ENCODE results near the gene OPCML. TPM values are rescaled to one million over a fixed set of nuclear protein-coding genes. Genes with fewer than 3 reads are reported as not detected.

The OPCML gene
- polyA plus RNA-seq, 1 donor (not counting 4 experiments of a cell fraction or from before 2014, with no cell fraction given), result 0.04 TPM

DNA sequence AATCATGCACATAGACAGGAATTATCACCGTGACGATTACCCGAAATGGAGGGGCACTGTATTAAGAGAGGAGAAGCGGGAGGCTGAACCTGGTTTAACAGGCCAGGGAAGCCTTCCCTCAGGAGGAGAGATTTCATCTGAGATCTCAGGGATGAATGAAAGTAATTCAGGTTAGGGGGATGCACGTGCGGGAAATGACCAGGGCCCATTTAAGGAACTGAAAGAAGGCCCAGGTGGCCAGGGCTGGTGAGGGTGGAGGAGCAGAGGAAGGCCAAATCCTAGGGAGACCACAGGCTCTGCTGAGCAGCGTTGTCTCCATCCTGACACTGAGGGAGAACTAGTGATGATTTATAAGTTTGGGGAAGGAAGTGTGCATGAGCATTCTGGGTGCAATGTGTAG, 16.3 kb upstream of the OPCML start:
- Histone ChIP-seq H3K9me3 (ENCODE audit: control insufficient read depth, low read depth, low read length) (no peaks in the 10 kb centered on the region), H3K4me1 (ENCODE audit: control insufficient read depth, extremely low read depth, insufficient read depth, low read length) (no peaks in the 10 kb centered on the region), H3K4me3 (ENCODE audit: control insufficient read depth in 2 of 3, extremely low read depth in 1 of 3, insufficient read depth in 2 of 3, low read depth in 1 of 3, low read length in 3 of 3) (no peak overlapping the region), H3K27ac (ENCODE audit: control insufficient read depth, insufficient read depth, low read length) (no peak overlapping the region), H3K9me1 (ENCODE audit: control insufficient read depth, extremely low read depth, insufficient read depth, low read length) (no peaks in the 10 kb centered on the region), H3K79me2 (ENCODE audit: control insufficient read depth, insufficient read depth, low read length) (no peaks in the 10 kb centered on the region), H3K4me2 (ENCODE audit: control insufficient read depth, extremely low read depth, insufficient read depth, low read depth, low read length) (no peak overlapping the region), H4K20me1 (ENCODE audit: control insufficient read depth, extremely low read depth, insufficient read depth, low read length) (no peaks in the 10 kb centered on the region), H2AFZ (ENCODE audit: control insufficient read depth, low read length) (no peak overlapping the region), H3K9ac (ENCODE audit: control insufficient read depth, extremely low read depth, insufficient read depth, low read length) (no peak overlapping the region), H3K27me3 (ENCODE audit: control insufficient read depth, extremely low read depth, insufficient read depth, low read length) (no peaks in the 10 kb centered on the region), H3K36me3 (ENCODE audit: control insufficient read depth in 2 of 2, extremely low read depth in 1 of 2, insufficient read depth in 2 of 2, low read length in 2 of 2) (no peaks in the 10 kb centered on the region)
- FAIRE-seq, result no peak
- dilution Hi-C loops (cut with MboI; ENCODE audit: extremely low pct_ligation_motif_present, low sequenced_read_pairs), result no loop called here
- DNase-seq (ENCODE audit: low read depth, low spot score), result no peak
- TF ChIP-seq, protein P1, sequence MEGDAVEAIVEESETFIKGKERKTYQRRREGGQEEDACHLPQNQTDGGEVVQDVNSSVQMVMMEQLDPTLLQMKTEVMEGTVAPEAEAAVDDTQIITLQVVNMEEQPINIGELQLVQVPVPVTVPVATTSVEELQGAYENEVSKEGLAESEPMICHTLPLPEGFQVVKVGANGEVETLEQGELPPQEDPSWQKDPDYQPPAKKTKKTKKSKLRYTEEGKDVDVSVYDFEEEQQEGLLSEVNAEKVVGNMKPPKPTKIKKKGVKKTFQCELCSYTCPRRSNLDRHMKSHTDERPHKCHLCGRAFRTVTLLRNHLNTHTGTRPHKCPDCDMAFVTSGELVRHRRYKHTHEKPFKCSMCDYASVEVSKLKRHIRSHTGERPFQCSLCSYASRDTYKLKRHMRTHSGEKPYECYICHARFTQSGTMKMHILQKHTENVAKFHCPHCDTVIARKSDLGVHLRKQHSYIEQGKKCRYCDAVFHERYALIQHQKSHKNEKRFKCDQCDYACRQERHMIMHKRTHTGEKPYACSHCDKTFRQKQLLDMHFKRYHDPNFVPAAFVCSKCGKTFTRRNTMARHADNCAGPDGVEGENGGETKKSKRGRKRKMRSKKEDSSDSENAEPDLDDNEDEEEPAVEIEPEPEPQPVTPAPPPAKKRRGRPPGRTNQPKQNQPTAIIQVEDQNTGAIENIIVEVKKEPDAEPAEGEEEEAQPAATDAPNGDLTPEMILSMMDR (optimal IDR thresholded peaks at IDR 0.05 in 1 of 3, IDR thresholded peaks at IDR 0.05 in 1 of 3, conservative IDR thresholded peaks at IDR 0.05 in 1 of 3; ENCODE audit: extremely low read depth in 1 of 3, insufficient read depth in 2 of 3, low read length in 3 of 3), result no peak
- TF ChIP-seq EZH2 (IDR thresholded peaks at IDR 0.05; ENCODE audit: low read length), result no peak

DNA sequence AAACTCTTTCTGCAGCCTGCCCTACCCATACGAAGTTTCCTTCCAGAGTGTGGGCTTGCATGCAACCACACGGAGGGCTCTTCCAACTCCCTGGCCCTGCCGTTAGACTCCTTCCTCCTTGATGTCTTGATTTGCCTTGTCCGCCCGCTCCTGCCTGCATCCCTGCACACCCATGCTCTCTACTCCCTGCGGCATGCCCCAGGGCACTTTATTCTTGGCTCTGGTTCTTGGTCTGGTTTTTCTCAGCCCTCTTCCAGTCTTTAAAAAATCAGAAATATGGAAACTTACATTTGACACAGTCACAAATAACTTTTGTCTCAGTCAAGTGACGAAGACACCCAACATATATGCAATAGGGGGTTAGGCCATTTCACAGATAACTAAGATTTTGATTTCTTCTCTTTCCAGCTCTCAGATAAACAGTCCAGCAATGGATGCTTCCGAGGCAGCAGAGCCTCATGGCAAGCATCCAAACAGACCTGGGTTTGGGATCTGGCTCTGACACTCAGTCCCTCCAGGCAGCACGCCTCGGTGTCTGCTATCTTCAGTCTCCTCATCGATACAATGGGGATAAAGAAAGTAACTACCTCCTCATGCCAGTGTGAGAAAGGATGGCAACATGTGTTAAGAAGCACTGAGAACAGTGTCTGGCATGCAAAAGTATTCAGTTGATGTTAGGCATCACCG, 15.7 kb upstream of the OPCML start:
- TF ChIP-seq EZH2 (IDR thresholded peaks at IDR 0.05; ENCODE audit: low read length), result no peak
- TF ChIP-seq, protein P1 (optimal IDR thresholded peaks at IDR 0.05 in 1 of 3, IDR thresholded peaks at IDR 0.05 in 1 of 3, conservative IDR thresholded peaks at IDR 0.05 in 1 of 3; ENCODE audit: extremely low read depth in 1 of 3, insufficient read depth in 2 of 3, low read length in 3 of 3), result no peak
- DNase-seq (ENCODE audit: low read depth, low spot score) (no peak), FAIRE-seq (no peak)
- H3K9ac ChIP-seq (ENCODE audit: control insufficient read depth, extremely low read depth, insufficient read depth, low read length), result no peak overlapping the region
- H3K4me2 ChIP-seq (ENCODE audit: control insufficient read depth, extremely low read depth, insufficient read depth, low read depth, low read length), result no peak overlapping the region
- H3K9me1 ChIP-seq (ENCODE audit: control insufficient read depth, extremely low read depth, insufficient read depth, low read length), result no peaks in the 10 kb centered on the region
- H3K9me3 ChIP-seq (ENCODE audit: control insufficient read depth, low read depth, low read length), result no peaks in the 10 kb centered on the region
- dilution Hi-C loops (cut with MboI; ENCODE audit: extremely low pct_ligation_motif_present, low sequenced_read_pairs), result no loop called here
- H2AFZ ChIP-seq (ENCODE audit: control insufficient read depth, low read length), result no peak overlapping the region
- no peak overlapping the region for H3K4me3 ChIP-seq (ENCODE audit: control insufficient read depth in 2 of 3, extremely low read depth in 1 of 3, insufficient read depth in 2 of 3, low read depth in 1 of 3, low read length in 3 of 3)
- H3K79me2 ChIP-seq (ENCODE audit: control insufficient read depth, insufficient read depth, low read length), result no peaks in the 10 kb centered on the region
- no peak overlapping the region for H3K27ac ChIP-seq (ENCODE audit: control insufficient read depth, insufficient read depth, low read length)
- no peaks in the 10 kb centered on the region for H4K20me1 ChIP-seq (ENCODE audit: control insufficient read depth, extremely low read depth, insufficient read depth, low read length)
- H3K27me3 ChIP-seq (ENCODE audit: control insufficient read depth, extremely low read depth, insufficient read depth, low read length), result no peaks in the 10 kb centered on the region
- no peaks in the 10 kb centered on the region for H3K4me1 ChIP-seq (ENCODE audit: control insufficient read depth, extremely low read depth, insufficient read depth, low read length)
- H3K36me3 ChIP-seq (ENCODE audit: control insufficient read depth in 2 of 2, extremely low read depth in 1 of 2, insufficient read depth in 2 of 2, low read length in 2 of 2), result no peaks in the 10 kb centered on the region

Measured in keratinocyte (primary cell).